CD4-positive, CD25-positive, alpha-beta regulatory T cell (primary cell): ENCODE data around the gene GLOD4. TPM values are rescaled to one million over a fixed set of nuclear protein-coding genes. Genes with fewer than 3 reads are reported as not detected.
"Not testable (repeated sequence)": the region's sequence is repeated elsewhere in the genome, so short reads cannot be mapped to it uniquely, and the experiment has no call there.

Source experiments
- ATAC-seq, 2 donors: fragments of 150-1000 bp; cut with Tn5 transposase; one replicate each; pipeline ENCODE4 v1.10.0; 2021; ENCODE audit warnings: low read depth in 2 of 2, moderate number of reproducible peaks in 2 of 2, moderate library complexity in 1 of 2
- DNase-seq, 3 donors: peaks; one replicate each; pipeline versions ENCODE4 v3.0.0 to v3.0.0-alpha.2; 2012 to 2022; ENCODE audit warnings: mixed read lengths in 1 of 3
- H3K27ac ChIP-seq: one replicate; pipeline ENCODE4 v1.7.0; 2013; ENCODE audit warnings: mild to moderate bottlenecking, low read length; ENCODE audit not compliant: insufficient read depth, poor library complexity, severe bottlenecking
- H3K27me3 ChIP-seq: one replicate; pipeline ENCODE4 v1.7.0; 2013; ENCODE audit warnings: low read length; ENCODE audit not compliant: control insufficient read depth, insufficient read depth
- H3K36me3 ChIP-seq: one replicate; pipeline ENCODE4 v1.7.0; 2013; ENCODE audit warnings: mild to moderate bottlenecking, low read length, moderate library complexity; ENCODE audit not compliant: control insufficient read depth, insufficient read depth
- H3K4me1 ChIP-seq: 2 replicates; pipeline ENCODE4 v1.7.0; 2013; ENCODE audit warnings: mild to moderate bottlenecking, low read length; ENCODE audit not compliant: insufficient read depth, control insufficient read depth, poor library complexity, severe bottlenecking
- H3K4me3 ChIP-seq: one replicate; pipeline ENCODE4 v1.7.0; 2013; ENCODE audit warnings: low read depth, mild to moderate bottlenecking, low read length, moderate library complexity
- H3K9me3 ChIP-seq, 2 experiments: 1 replicate in 1 of 2; 2 replicates in 1 of 2; pipeline ENCODE4 v1.7.0; 2013; ENCODE audit warnings: low read length in 2 of 2, mild to moderate bottlenecking in 1 of 2, moderate library complexity in 1 of 2; ENCODE audit not compliant: control insufficient read depth in 2 of 2
- H3K27ac Mint-ChIP-seq, 3 donors: one replicate each; pipeline ENCODE4 v1.8.0; 2020 to 2022; ENCODE audit warnings: mild to moderate bottlenecking in 3 of 3, mixed read lengths in 3 of 3, moderate library complexity in 2 of 3
- H3K27me3 Mint-ChIP-seq: one replicate; pipeline ENCODE4 v1.8.0; 2022; ENCODE audit warnings: mild to moderate bottlenecking, mixed read lengths
- H3K36me3 Mint-ChIP-seq: one replicate; pipeline ENCODE4 v1.8.0; 2020; ENCODE audit warnings: mixed read lengths
- H3K4me1 Mint-ChIP-seq, 4 donors: one replicate each; pipeline ENCODE4 v1.8.0; 2020 to 2022; ENCODE audit warnings: mixed read lengths in 4 of 4, mild to moderate bottlenecking in 1 of 4
- H3K4me3 Mint-ChIP-seq, 4 donors: one replicate each; pipeline ENCODE4 v1.8.0; 2020 to 2022; ENCODE audit warnings: mild to moderate bottlenecking in 4 of 4, mixed read lengths in 4 of 4, moderate library complexity in 3 of 4
- H3K9me3 Mint-ChIP-seq, 7 donors: one replicate each; pipeline ENCODE4 v1.8.0; 2020 to 2022; ENCODE audit warnings: mixed read lengths in 7 of 7, mild to moderate bottlenecking in 3 of 7, moderate library complexity in 2 of 7
- polyA plus RNA-seq, 4 donors: library from polyadenylated mRNA; unstranded; fragments of 300-500 nt; fragmentation: Illumina TruSeq; gene quantifications; one replicate each; pipeline ENCODE4 v1.2.3, GENCODE V29; 2021
- total RNA-seq: library from RNA; stranded (reverse); gene quantifications from one replicate; pipeline ENCODE4 v1.2.3, GENCODE V29; 2022

Gene GLOD4
- total RNA-seq (65.0 TPM), polyA plus RNA-seq (100 to 1,000 TPM; 103 to 115 (median 110) TPM)

- H3K4me3 ChIP-seq = peak within 1 kb of the TSS; percentile 98
- Mint-ChIP-seq H3K4me3 (peak within 1 kb of the TSS; percentile 98 to 100 (median 99)), H3K9me3 (no peaks in the 10 kb centered on the region), H3K27ac (peak within 1 kb of the TSS; percentile 97 to 99 (median 97)), H3K4me1 (peaks cover 9 to 48% (median 25%) of the 10 kb centered on the region in 4 donors), H3K27me3 (peaks cover 9% of the 10 kb centered on the region), H3K36me3 (peaks cover 3% of the 10 kb centered on the region)
- DNase-seq = peak; percentile 93 to 97 (median 94)
- no peaks in the 10 kb centered on the region for H3K27me3 ChIP-seq
- ATAC-seq = peak; percentile 94 to 95
- H3K36me3 ChIP-seq = peaks cover 29% of the 10 kb centered on the region
- peaks cover 26% of the 10 kb centered on the region for H3K4me1 ChIP-seq
- H3K9me3 ChIP-seq = no peaks in the 10 kb centered on the region
- H3K27ac ChIP-seq = peak within 1 kb of the TSS; percentile 96
These were observed at the start of gene GLOD4, which contains the start of gene MRM3 for GRCh38 chr17:781805-782731. TSS of gene GLOD4 (minus strand) at chr17:782280. CDS start at chr17:782255, 25 bp downstream. TSS of gene MRM3 (plus strand) at chr17:782353. CDS start at chr17:782379, 26 bp downstream.

- H3K9me3 ChIP-seq = no peaks in the 10 kb centered on the region
- no peaks in the 10 kb centered on the region for H3K27me3 Mint-ChIP-seq
- no peak overlapping the region for H3K27ac Mint-ChIP-seq
- H3K4me1 Mint-ChIP-seq = no peaks in the 10 kb centered on the region
- ATAC-seq = no peak
- DNase-seq = no peak
- no peak overlapping the region for H3K4me3 Mint-ChIP-seq
- no peaks in the 10 kb centered on the region for H3K27me3 ChIP-seq
- H3K36me3 Mint-ChIP-seq = no peaks in the 10 kb centered on the region
- no peaks in the 10 kb centered on the region for H3K36me3 ChIP-seq
- H3K4me3 ChIP-seq = no peak overlapping the region
- H3K9me3 Mint-ChIP-seq = peaks cover 0 to 8% (median 0%) of the 10 kb centered on the region in 7 donors
- no peaks in the 10 kb centered on the region for H3K4me1 ChIP-seq
- H3K27ac ChIP-seq = no peak overlapping the region
These were observed 48.9 kb upstream of the GLOD4 start for GRCh38 chr17:830950-831349.

- Mint-ChIP-seq H3K4me1 (no peaks in the 10 kb centered on the region), H3K27ac (no peak overlapping the region)
These were observed 48.3 kb upstream of the GLOD4 start for GRCh38 chr17:830381-830780.

GRCh38 chr17:829614-830013 lies 47.5 kb upstream of the GLOD4 start:
- not testable (repeated sequence) for H3K9me3 ChIP-seq, H3K27ac ChIP-seq, H3K27ac Mint-ChIP-seq, H3K36me3 ChIP-seq, H3K4me1 ChIP-seq, ATAC-seq, H3K9me3 Mint-ChIP-seq, H3K27me3 ChIP-seq, H3K4me1 Mint-ChIP-seq, DNase-seq, H3K4me3 Mint-ChIP-seq, H3K36me3 Mint-ChIP-seq, H3K27me3 Mint-ChIP-seq, H3K4me3 ChIP-seq

More at GRCh38 chr17:830381-830780, 48.3 kb upstream of the GLOD4 start:
- Mint-ChIP-seq H3K27me3 (no peaks in the 10 kb centered on the region), H3K9me3 (peaks cover 0 to 8% (median 0%) of the 10 kb centered on the region in 7 donors), H3K4me3 (no peak overlapping the region), H3K36me3 (no peaks in the 10 kb centered on the region)
- Histone ChIP-seq H3K27ac (no peak overlapping the region), H3K9me3 (no peaks in the 10 kb centered on the region), H3K36me3 (no peaks in the 10 kb centered on the region), H3K4me3 (no peak overlapping the region), H3K4me1 (no peaks in the 10 kb centered on the region), H3K27me3 (no peaks in the 10 kb centered on the region)
- no peak for ATAC-seq
- DNase-seq = no peak

- Mint-ChIP-seq H3K27ac (no peak overlapping the region), H3K36me3 (no peaks in the 10 kb centered on the region), H3K9me3 (peaks cover 0 to 8% (median 0%) of the 10 kb centered on the region in 7 donors), H3K4me3 (no peak overlapping the region), H3K4me1 (no peaks in the 10 kb centered on the region), H3K27me3 (no peaks in the 10 kb centered on the region)
- no peaks in the 10 kb centered on the region for H3K27me3 ChIP-seq
- no peak for DNase-seq
- H3K4me3 ChIP-seq = no peak overlapping the region
- H3K4me1 ChIP-seq = no peaks in the 10 kb centered on the region
- no peak overlapping the region for H3K27ac ChIP-seq
- no peaks in the 10 kb centered on the region for H3K9me3 ChIP-seq
- no peaks in the 10 kb centered on the region for H3K36me3 ChIP-seq
- ATAC-seq = no peak
These were observed 46.7 kb upstream of the GLOD4 start for GRCh38 chr17:828761-829160.

- no peak for ATAC-seq
- no peak overlapping the region for H3K27ac Mint-ChIP-seq
These were observed 44.7 kb upstream of the GLOD4 start for GRCh38 chr17:826778-827177.

GRCh38 chr17:825216-825615 lies 43.1 kb upstream of the GLOD4 start:
- DNase-seq (no peak), ATAC-seq (no peak)

More at GRCh38 chr17:826778-827177, 44.7 kb upstream of the GLOD4 start:
- no peak for DNase-seq
- Histone ChIP-seq H3K27ac (no peak overlapping the region), H3K4me1 (no peaks in the 10 kb centered on the region), H3K4me3 (no peak overlapping the region), H3K36me3 (no peaks in the 10 kb centered on the region), H3K27me3 (no peaks in the 10 kb centered on the region), H3K9me3 (no peaks in the 10 kb centered on the region)
- Mint-ChIP-seq H3K9me3 (peaks cover 0 to 5% (median 0%) of the 10 kb centered on the region in 7 donors), H3K36me3 (no peaks in the 10 kb centered on the region), H3K4me1 (no peaks in the 10 kb centered on the region), H3K27me3 (no peaks in the 10 kb centered on the region), H3K4me3 (no peak overlapping the region)

More at GRCh38 chr17:825216-825615, 43.1 kb upstream of the GLOD4 start:
- H3K4me3 Mint-ChIP-seq = no peak overlapping the region
- H3K9me3 Mint-ChIP-seq = peaks cover 0 to 5% (median 0%) of the 10 kb centered on the region in 7 donors
- no peaks in the 10 kb centered on the region for H3K9me3 ChIP-seq
- no peak overlapping the region for H3K27ac Mint-ChIP-seq
- H3K27me3 Mint-ChIP-seq = no peaks in the 10 kb centered on the region
- no peaks in the 10 kb centered on the region for H3K36me3 ChIP-seq
- H3K4me1 ChIP-seq = no peaks in the 10 kb centered on the region
- H3K27me3 ChIP-seq = no peaks in the 10 kb centered on the region
- no peak overlapping the region for H3K4me3 ChIP-seq
- no peak overlapping the region for H3K27ac ChIP-seq
- H3K4me1 Mint-ChIP-seq = no peaks in the 10 kb centered on the region
- no peaks in the 10 kb centered on the region for H3K36me3 Mint-ChIP-seq
